Ishikawa (cell line): ENCODE measurements around the gene GASK1B.

Experiments
- EP300 ChIP-seq: IDR thresholded peaks from 2 replicates; pipeline ENCODE4 v1.6.1; 2012; ENCODE audit warnings: borderline replicate concordance
- MAX ChIP-seq: IDR thresholded peaks from 2 replicates; pipeline ENCODE4 v1.6.1; 2012
- YY1 ChIP-seq: IDR thresholded peaks from 2 replicates; pipeline ENCODE4 v1.6.1; 2012; ENCODE audit warnings: low read depth
- ZBTB7A ChIP-seq: IDR thresholded peaks from 2 replicates; pipeline ENCODE4 v1.6.1; 2012; ENCODE audit warnings: low read depth

GRCh38 chr4:158219623-158220022 lies 46.8 kb upstream of the GASK1B start:
- TF ChIP-seq EP300 = no peak
- TF ChIP-seq ZBTB7A = no peak
- no peak for TF ChIP-seq YY1
- no peak for TF ChIP-seq MAX
